ENCODE results near the gene GAPDH.
"Not testable (repeated sequence)": the region's sequence is repeated elsewhere in the genome, so short reads cannot be mapped to it uniquely, and the experiment has no call there.

GAPDH gene

DNA sequence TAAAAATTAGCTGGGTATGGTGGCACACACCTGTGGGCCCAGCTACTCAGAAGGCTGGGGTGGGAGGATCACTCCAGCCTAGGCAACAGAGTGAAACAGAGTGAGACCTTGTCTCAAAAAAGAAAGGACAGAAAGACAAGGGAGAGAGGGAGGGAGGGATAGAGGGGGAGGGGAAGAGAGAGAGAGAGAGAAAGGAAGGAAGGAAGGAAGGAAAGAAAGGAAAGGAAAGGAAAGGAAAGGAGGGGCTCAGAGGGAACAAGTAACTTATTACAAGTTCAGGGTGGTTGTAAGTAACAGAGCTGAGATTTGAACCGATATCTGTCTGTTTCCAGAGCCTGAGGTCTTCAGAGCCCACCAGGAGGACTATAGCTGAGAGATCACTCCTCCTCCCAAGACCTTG lies 13.2 kb downstream of the GAPDH start:
- peaks cover 5% of the 10 kb centered on the region for H3K4me1 Mint-ChIP-seq

DNA sequence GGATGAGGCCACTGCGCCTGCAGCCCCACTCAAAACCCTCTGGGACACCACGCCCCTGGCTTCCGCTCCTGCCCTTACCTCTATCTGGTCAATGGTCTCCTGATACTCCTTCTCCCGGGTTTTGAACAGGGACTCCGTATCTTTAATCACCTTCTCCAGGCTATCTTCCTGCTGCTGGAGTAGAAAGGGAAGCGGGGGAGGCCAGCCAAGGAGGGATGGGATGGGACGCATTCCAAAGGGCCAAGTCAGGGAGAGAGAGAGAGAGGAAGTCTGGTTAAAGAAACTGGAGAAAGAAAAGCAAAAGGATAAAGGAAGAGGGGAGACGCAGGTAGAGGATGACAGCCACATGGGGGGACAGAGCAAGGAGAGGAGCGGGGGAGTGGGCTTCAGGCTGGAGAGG lies 13.7 kb downstream of the GAPDH start:
- ATAC-seq (no peak), DNase-seq (no peak)
- Mint-ChIP-seq H3K4me3 (no peak overlapping the region), H3K9me3 (no peaks in the 10 kb centered on the region), H3K4me1 (peaks cover 10% of the 10 kb centered on the region), H3K27ac (no peak overlapping the region), H3K27me3 (no peaks in the 10 kb centered on the region), H3K36me3 (ENCODE audit: low read depth) (peaks cover 11% of the 10 kb centered on the region)

More for the DNA sequence above, 13.2 kb downstream of the GAPDH start:
- no peak for ATAC-seq
- H3K36me3 Mint-ChIP-seq (ENCODE audit: low read depth): peaks cover 11% of the 10 kb centered on the region
- H3K27me3 Mint-ChIP-seq: no peaks in the 10 kb centered on the region
- DNase-seq: no peak
- no peak overlapping the region for H3K27ac Mint-ChIP-seq
- no peaks in the 10 kb centered on the region for H3K9me3 Mint-ChIP-seq
- no peak overlapping the region for H3K4me3 Mint-ChIP-seq

GRCh38 chr12:6548556-6548955 lies 14.2 kb downstream of the GAPDH start:
- no peaks in the 10 kb centered on the region for H3K9me3 Mint-ChIP-seq
- H3K27me3 Mint-ChIP-seq: no peaks in the 10 kb centered on the region
- H3K36me3 Mint-ChIP-seq (ENCODE audit: low read depth): peaks cover 11% of the 10 kb centered on the region
- H3K27ac Mint-ChIP-seq: no peak overlapping the region
- H3K4me3 Mint-ChIP-seq: no peak overlapping the region
- DNase-seq: no peak
- ATAC-seq: no peak
- H3K4me1 Mint-ChIP-seq: peaks cover 15% of the 10 kb centered on the region

- H3K9me3 Mint-ChIP-seq: no peaks in the 10 kb centered on the region
- H3K36me3 Mint-ChIP-seq (ENCODE audit: low read depth): peaks cover 11% of the 10 kb centered on the region
- ATAC-seq: no peak
- H3K4me1 Mint-ChIP-seq: peaks cover 21% of the 10 kb centered on the region
- no peak overlapping the region for H3K4me3 Mint-ChIP-seq
- no peak overlapping the region for H3K27ac Mint-ChIP-seq
- no peak for DNase-seq
- no peaks in the 10 kb centered on the region for H3K27me3 Mint-ChIP-seq
Measured at GRCh38 chr12:6548966-6549683, 14.8 kb downstream of the GAPDH start.

DNA sequence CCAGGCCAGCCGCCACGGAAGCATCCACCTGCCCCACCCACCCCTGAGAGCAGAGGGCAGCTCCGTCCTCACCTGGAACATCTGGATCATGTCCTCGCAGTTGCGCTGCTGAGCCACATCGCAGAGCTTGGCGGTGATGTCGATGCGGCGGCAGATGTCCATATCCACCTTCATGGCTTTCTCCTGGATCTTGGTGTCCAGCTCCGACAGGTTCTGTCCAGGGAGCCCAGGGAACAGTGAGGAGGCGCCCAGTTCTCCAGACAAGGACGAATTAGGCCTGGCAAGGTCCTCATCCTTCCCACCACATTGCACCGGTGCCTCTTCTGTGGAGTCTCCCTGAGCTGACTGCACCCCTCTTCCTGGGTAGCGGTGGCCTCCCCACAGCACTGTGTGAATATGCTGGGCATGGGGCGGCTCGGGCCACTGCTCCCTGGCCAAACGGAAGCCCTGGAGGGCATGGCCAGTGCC lies 15.4 kb downstream of the GAPDH start:
- peaks cover 27% of the 10 kb centered on the region for H3K4me1 Mint-ChIP-seq
- no peak for ATAC-seq
- no peak for DNase-seq
- H3K4me3 Mint-ChIP-seq: no peak overlapping the region
- peaks cover 12% of the 10 kb centered on the region for H3K36me3 Mint-ChIP-seq (ENCODE audit: low read depth)
- H3K27me3 Mint-ChIP-seq: no peaks in the 10 kb centered on the region
- H3K27ac Mint-ChIP-seq: no peak overlapping the region
- H3K9me3 Mint-ChIP-seq: no peaks in the 10 kb centered on the region

DNA sequence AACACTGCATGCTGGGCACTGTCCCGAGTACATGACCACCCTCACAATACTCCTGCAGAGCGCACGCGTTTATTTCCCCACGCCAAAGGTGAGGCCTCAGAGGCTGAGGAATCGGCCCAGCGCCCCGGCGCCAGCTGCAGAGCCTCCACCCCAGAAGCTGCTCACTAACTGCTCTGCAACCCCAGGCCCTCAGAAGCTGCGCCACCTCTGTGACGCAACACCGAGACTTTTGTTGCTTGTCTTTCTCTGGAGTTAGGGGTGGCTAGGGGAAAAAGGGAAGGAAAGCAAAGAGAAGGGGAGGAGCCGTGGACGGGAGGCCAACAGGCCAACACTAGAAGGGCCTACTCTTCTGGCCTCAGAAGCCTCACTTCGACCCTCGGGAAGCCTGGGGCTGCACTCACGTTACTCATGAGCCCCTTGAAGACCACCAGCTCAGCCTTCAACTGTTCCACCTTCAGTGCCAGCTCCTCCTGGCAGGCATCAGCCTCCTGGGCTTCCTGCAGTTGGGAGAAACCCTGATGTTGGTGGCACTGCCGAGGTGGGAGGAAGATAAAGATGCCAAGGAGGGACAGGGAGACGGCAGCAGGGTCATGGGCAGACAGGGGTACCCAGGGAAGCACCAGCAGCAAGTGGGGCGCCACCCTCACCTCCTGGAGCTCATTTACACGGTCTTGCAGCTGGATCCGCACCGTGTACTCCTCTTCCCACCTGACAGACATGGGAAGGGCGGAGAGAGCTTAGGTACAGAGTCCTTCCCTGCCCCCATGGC lies 16.2 kb downstream of the GAPDH start:
- ATAC-seq (no peak), DNase-seq (no peak)
- H3K4me1 Mint-ChIP-seq: peaks cover 32% of the 10 kb centered on the region
- H3K4me3 Mint-ChIP-seq: no peak overlapping the region
- H3K36me3 Mint-ChIP-seq (ENCODE audit: low read depth): peaks cover 16% of the 10 kb centered on the region
- H3K27me3 Mint-ChIP-seq: no peaks in the 10 kb centered on the region
- no peak overlapping the region for H3K27ac Mint-ChIP-seq
- H3K9me3 Mint-ChIP-seq: no peaks in the 10 kb centered on the region

DNA sequence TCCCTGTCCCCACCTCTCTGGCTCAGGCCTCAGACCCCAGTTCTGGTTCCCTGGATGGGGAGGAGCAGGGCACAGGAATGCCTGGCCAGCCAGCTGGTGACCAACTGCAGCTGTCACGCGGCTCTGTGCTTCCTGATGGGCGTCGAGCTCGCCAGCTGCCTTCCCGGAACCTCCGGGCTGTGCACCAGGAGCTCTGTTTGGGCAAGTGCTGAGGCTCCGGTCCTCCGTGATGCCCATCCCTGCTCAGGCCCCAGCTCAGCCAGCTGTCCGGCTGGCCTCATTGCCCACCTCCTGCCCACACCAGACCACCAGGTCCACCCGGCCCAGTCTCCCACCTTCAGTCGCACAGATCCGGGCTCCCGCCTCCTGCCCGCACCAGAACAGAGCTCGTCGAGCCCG lies 16.7 kb downstream of the GAPDH start:
- Mint-ChIP-seq H3K27me3 (no peaks in the 10 kb centered on the region), H3K4me1 (peaks cover 32% of the 10 kb centered on the region)

GRCh38 chr12:6551496-6552139 lies 17.3 kb downstream of the GAPDH start:
- Mint-ChIP-seq H3K9me3 (no peaks in the 10 kb centered on the region), H3K4me3 (no peak overlapping the region), H3K27ac (no peak overlapping the region), H3K27me3 (no peaks in the 10 kb centered on the region), H3K36me3 (ENCODE audit: low read depth) (peaks cover 12% of the 10 kb centered on the region), H3K4me1 (peaks cover 35% of the 10 kb centered on the region)
- ATAC-seq: no peak
- no peak for DNase-seq

More for the DNA sequence above, 16.7 kb downstream of the GAPDH start:
- Mint-ChIP-seq H3K9me3 (no peaks in the 10 kb centered on the region), H3K27ac (no peak overlapping the region), H3K36me3 (ENCODE audit: low read depth) (peaks cover 11% of the 10 kb centered on the region), H3K4me3 (no peak overlapping the region)
- no peak for ATAC-seq
- DNase-seq: no peak

DNA sequence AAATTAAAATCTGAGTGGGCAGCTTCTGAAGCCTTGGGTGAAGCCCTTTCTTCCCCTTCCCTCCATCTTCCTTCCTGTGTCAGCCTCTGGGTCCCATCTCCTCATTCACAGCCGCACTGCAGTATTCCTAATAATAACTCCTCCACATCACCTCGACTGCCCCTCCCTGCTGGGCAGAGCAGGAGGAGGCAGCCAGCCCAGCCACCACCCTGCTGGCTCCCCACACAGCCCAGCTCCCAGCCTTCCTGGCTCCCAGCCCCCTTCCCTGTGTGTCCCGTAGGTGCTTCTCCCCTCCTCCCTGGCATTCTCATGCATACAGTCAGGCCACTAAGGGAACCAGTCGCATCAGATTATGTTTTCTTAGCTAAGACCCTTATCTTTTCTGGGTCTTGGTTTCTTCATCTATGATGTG lies 17.8 kb downstream of the GAPDH start:
- Mint-ChIP-seq H3K27ac (no peak overlapping the region), H3K27me3 (no peaks in the 10 kb centered on the region), H3K9me3 (no peaks in the 10 kb centered on the region), H3K4me1 (peaks cover 39% of the 10 kb centered on the region), H3K4me3 (no peak overlapping the region), H3K36me3 (ENCODE audit: low read depth) (peaks cover 14% of the 10 kb centered on the region)
- no peak for ATAC-seq
- no peak for DNase-seq

DNA sequence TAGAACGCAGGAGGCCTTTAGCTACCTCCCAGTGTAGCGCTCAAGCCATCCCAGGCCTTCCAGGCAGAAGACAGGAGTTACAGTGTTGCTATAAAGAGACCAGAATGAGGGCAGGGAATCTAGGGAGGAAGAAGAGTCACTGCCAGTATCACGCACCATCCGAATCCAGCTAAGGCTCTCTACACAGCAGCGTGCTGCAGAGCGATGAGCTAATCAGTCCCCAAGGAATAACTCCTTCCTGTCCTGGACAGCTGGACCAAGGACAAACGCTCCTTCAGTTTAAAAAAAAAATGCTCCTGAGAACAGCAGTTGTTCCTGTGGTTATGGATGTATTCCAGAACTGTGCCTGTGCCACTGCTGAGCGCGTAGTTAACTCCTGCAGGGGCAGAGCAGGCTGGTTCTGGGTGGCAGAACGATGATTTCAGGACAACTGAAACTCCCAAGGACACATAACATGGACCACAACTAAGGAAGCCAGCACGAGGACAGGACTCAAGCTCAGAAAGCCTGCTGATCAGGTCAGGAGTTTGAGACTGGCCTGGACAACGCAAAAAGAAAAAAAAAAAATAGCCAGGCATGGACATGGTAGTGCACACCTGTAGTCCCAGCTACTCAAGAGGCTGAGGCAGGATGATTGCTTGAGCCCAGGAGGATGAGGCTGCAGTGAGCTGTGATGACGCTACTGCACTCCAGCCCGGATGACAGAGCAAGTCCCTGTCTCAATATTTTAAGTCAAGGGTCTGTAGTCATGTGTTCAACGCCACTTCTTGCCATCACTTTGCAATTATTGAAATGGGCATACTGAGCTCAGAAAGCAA lies 18.9 kb downstream of the GAPDH start:
- H3K27ac Mint-ChIP-seq: no peak overlapping the region
- peaks cover 43% of the 10 kb centered on the region for H3K4me1 Mint-ChIP-seq
- no peaks in the 10 kb centered on the region for H3K9me3 Mint-ChIP-seq
- H3K36me3 Mint-ChIP-seq (ENCODE audit: low read depth): peaks cover 12% of the 10 kb centered on the region
- ATAC-seq: no peak
- H3K4me3 Mint-ChIP-seq: peak overlapping the region; percentile 94
- H3K27me3 Mint-ChIP-seq: no peaks in the 10 kb centered on the region
- no peak for DNase-seq

GRCh38 chr12:6554168-6555017 lies 20.1 kb downstream of the GAPDH start:
- peaks cover 46% of the 10 kb centered on the region for H3K4me1 Mint-ChIP-seq

GRCh38 chr12:6555018-6555691 lies 20.8 kb downstream of the GAPDH start:
- Mint-ChIP-seq H3K27ac (peak overlapping the region; percentile 89), H3K9me3 (no peaks in the 10 kb centered on the region), H3K4me1 (peaks cover 52% of the 10 kb centered on the region), H3K4me3 (peak overlapping the region; percentile 94), H3K27me3 (no peaks in the 10 kb centered on the region), H3K36me3 (ENCODE audit: low read depth) (peaks cover 22% of the 10 kb centered on the region)
- no peak for DNase-seq
- peak; percentile 5 for ATAC-seq

More at GRCh38 chr12:6554168-6555017, 20.1 kb downstream of the GAPDH start:
- Mint-ChIP-seq H3K27ac (peak overlapping the region; percentile 89), H3K27me3 (no peaks in the 10 kb centered on the region), H3K36me3 (ENCODE audit: low read depth) (peaks cover 15% of the 10 kb centered on the region), H3K4me3 (peak overlapping the region; percentile 94), H3K9me3 (no peaks in the 10 kb centered on the region)
- DNase-seq: peak; percentile 82
- ATAC-seq: peak; percentile 70

- peak overlapping the region; percentile 94 for H3K4me3 Mint-ChIP-seq
- not testable (repeated sequence) for ATAC-seq, DNase-seq, H3K27me3 Mint-ChIP-seq, H3K9me3 Mint-ChIP-seq
- peak overlapping the region; percentile 79 for H3K27ac Mint-ChIP-seq
- peaks cover 57% of the 10 kb centered on the region for H3K4me1 Mint-ChIP-seq
- peaks cover 34% of the 10 kb centered on the region for H3K36me3 Mint-ChIP-seq (ENCODE audit: low read depth)
Measured at GRCh38 chr12:6556496-6556817, 22.1 kb downstream of the GAPDH start.

Data from activated naive CD8-positive, alpha-beta T cell treated with anti-CD3 and anti-CD28 coated beads, Interleukin-2, amount 50 U/mL, for 24 hours (primary cell).